Measurements from ENCODE around the gene PCDHGC3.

DNA sequence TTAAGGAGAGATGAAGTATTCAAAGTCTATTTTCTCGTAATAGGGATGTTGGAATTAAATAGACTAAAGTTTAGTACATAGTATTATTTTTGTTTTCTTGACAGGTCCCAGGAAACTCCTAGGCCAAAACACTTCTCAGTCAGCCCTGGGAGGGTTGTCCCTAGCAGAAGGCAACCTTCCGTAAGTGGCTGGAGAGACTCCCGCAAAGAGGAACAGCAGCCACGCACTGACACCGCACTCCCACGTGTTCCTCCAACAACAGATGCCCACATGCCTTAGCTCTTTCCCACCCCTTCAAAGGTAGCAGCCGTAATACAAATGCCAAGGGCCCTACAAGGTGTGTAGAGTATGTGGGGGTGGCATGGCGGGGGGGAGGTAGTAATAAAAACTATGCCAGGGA, 41.5 kb downstream of the PCDHGC3 start:
- TF ChIP-seq CTCF (conservative IDR thresholded peaks at IDR 0.05; ENCODE audit: low read depth, low read length): no peak
- no peak for TF ChIP-seq POLR2A (IDR thresholded peaks at IDR 0.05; ENCODE audit: low read depth, low read length)
- TF ChIP-seq ELK1 (IDR thresholded peaks at IDR 0.05; ENCODE audit: borderline replicate concordance, low read depth, low read length): no peak

Measured in IMR-90 (cell line).